ENCODE measurements around the gene LOXL1. TPM values are rescaled to one million over a fixed set of nuclear protein-coding genes. Genes with fewer than 3 reads are reported as not detected.
"Not testable (repeated sequence)": the region's sequence is repeated elsewhere in the genome, so short reads cannot be mapped to it uniquely, and the experiment has no call there.

LOXL1 gene
- total RNA-seq, 1 experiment from 2014 or later: 503 TPM

GRCh38 chr15:73973683-73974200, 47.5 kb downstream of the LOXL1 start:
- DNase-seq (ENCODE audit: low read depth): not testable (repeated sequence)

- not testable (repeated sequence) for DNase-seq (ENCODE audit: low read depth)
Measured at GRCh38 chr15:73975440-73976125, 49.3 kb downstream of the LOXL1 start.

- DNase-seq (ENCODE audit: low read depth): no peak
Measured at GRCh38 chr15:73978896-73979295, 52.6 kb downstream of the LOXL1 start.

- no peak for DNase-seq (ENCODE audit: low read depth)
Measured at GRCh38 chr15:73979636-73980035, 53.4 kb downstream of the LOXL1 start.

- DNase-seq (ENCODE audit: low read depth): no peak
Measured at GRCh38 chr15:73981761-73982221, 55.5 kb downstream of the LOXL1 start.

GRCh38 chr15:73982222-73982962, 56.1 kb downstream of the LOXL1 start:
- peak; percentile 94 for DNase-seq (ENCODE audit: low read depth)

GRCh38 chr15:73983211-73983727, 57.0 kb downstream of the LOXL1 start:
- DNase-seq (ENCODE audit: low read depth): peak; percentile 86

- no peak for DNase-seq (ENCODE audit: low read depth)
Measured at GRCh38 chr15:73983773-73984172, 57.5 kb downstream of the LOXL1 start.

- no peak for DNase-seq (ENCODE audit: low read depth)
Measured at GRCh38 chr15:73984208-73984979, 58.1 kb downstream of the LOXL1 start.

- peak; percentile 78 for DNase-seq (ENCODE audit: low read depth)
Measured at GRCh38 chr15:73985101-73985873, 59.0 kb downstream of the LOXL1 start.

GRCh38 chr15:73986055-73986775, 60.0 kb downstream of the LOXL1 start:
- no peak for DNase-seq (ENCODE audit: low read depth)

GRCh38 chr15:73986776-73987056, 60.5 kb downstream of the LOXL1 start:
- no peak for DNase-seq (ENCODE audit: low read depth)

GRCh38 chr15:73987250-73987649, 61.0 kb downstream of the LOXL1 start:
- DNase-seq (ENCODE audit: low read depth): no peak

GRCh38 chr15:73987681-73988444, 61.6 kb downstream of the LOXL1 start:
- DNase-seq (ENCODE audit: low read depth): no peak

GRCh38 chr15:73988445-73988969, 62.2 kb downstream of the LOXL1 start:
- no peak for DNase-seq (ENCODE audit: low read depth)

- peak; percentile 89 for DNase-seq (ENCODE audit: low read depth)
Measured at GRCh38 chr15:73989001-73989798, 62.9 kb downstream of the LOXL1 start.

GRCh38 chr15:73990250-73991005, 64.2 kb downstream of the LOXL1 start:
- DNase-seq (ENCODE audit: low read depth): no peak

- peak; percentile 57 for DNase-seq (ENCODE audit: low read depth)
Measured at GRCh38 chr15:73991260-73991659, 65.0 kb downstream of the LOXL1 start.
